ENCODE results near the gene MED12L.

Gene MED12L

DNA sequence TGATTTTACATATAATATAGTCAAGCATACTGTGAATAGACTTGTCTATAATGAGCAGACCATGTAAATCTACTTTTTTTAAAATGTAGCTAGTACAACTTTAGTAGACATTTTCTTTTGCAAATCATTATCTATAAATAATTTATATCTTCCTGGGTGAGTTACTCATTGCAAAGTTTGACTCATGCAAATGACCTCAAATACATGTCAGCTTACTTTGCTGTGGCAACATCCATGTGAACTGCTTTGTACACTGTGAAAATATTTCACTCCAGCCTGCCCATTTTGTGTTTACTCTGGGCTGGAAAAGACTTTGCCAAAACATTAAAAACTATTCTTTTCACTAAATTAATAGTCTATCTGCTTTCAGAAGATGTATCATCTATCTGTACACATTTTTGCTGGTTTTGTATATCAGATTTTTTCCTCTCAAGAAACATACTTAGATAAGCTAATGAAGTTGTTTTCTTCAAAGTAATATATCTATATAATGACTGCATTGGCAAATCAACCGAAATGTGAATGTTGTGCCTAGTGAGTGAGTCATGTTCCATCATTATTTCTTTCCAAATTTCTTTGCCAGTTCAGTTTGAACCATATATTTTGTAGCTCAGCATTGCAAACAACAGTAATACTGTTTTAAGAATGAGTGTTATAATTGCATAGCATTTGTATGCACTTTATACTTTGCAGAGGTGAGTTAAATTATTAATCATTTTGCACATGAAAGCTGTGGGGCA is 348.9 kb downstream of the MED12L start:
- Histone ChIP-seq H3K9ac (ENCODE audit: low read length) (no peak overlapping the region), H3K4me1 (ENCODE audit: control insufficient read depth, insufficient read depth, low read length) (no peaks in the 10 kb centered on the region), H3K36me3 (ENCODE audit: control insufficient read depth, insufficient read depth, low read length) (no peaks in the 10 kb centered on the region), H3K9me3 (ENCODE audit: control insufficient read depth, low read length) (no peaks in the 10 kb centered on the region), H3K27me3 (ENCODE audit: control insufficient read depth, insufficient read depth, low read length) (no peaks in the 10 kb centered on the region), H3K4me3 (ENCODE audit: low read length) (no peak overlapping the region)

GRCh38 chr3:151436675-151437446 is 351.4 kb downstream of the MED12L start:
- Histone ChIP-seq H3K4me1 (ENCODE audit: control insufficient read depth, insufficient read depth, low read length) (no peaks in the 10 kb centered on the region), H3K4me3 (ENCODE audit: low read length) (no peak overlapping the region), H3K27me3 (ENCODE audit: control insufficient read depth, insufficient read depth, low read length) (no peaks in the 10 kb centered on the region), H3K36me3 (ENCODE audit: control insufficient read depth, insufficient read depth, low read length) (no peaks in the 10 kb centered on the region), H3K9me3 (ENCODE audit: control insufficient read depth, low read length) (no peaks in the 10 kb centered on the region), H3K9ac (ENCODE audit: low read length) (no peak overlapping the region)

GRCh38 chr3:151437906-151438305 is 352.4 kb downstream of the MED12L start:
- Histone ChIP-seq H3K9me3 (ENCODE audit: control insufficient read depth, low read length) (no peaks in the 10 kb centered on the region), H3K36me3 (ENCODE audit: control insufficient read depth, insufficient read depth, low read length) (no peaks in the 10 kb centered on the region), H3K4me1 (ENCODE audit: control insufficient read depth, insufficient read depth, low read length) (no peaks in the 10 kb centered on the region), H3K4me3 (ENCODE audit: low read length) (no peak overlapping the region), H3K27me3 (ENCODE audit: control insufficient read depth, insufficient read depth, low read length) (no peaks in the 10 kb centered on the region), H3K9ac (ENCODE audit: low read length) (no peak overlapping the region)

- no peaks in the 10 kb centered on the region for H3K36me3 ChIP-seq (ENCODE audit: control insufficient read depth, insufficient read depth, low read length)
- H3K4me3 ChIP-seq (ENCODE audit: low read length): no peak overlapping the region
- H3K27me3 ChIP-seq (ENCODE audit: control insufficient read depth, insufficient read depth, low read length): no peaks in the 10 kb centered on the region
- H3K9me3 ChIP-seq (ENCODE audit: control insufficient read depth, low read length): no peaks in the 10 kb centered on the region
- H3K4me1 ChIP-seq (ENCODE audit: control insufficient read depth, insufficient read depth, low read length): no peaks in the 10 kb centered on the region
- H3K9ac ChIP-seq (ENCODE audit: low read length): no peak overlapping the region
These were observed 354.2 kb downstream of the MED12L start for GRCh38 chr3:151439652-151440125.

DNA sequence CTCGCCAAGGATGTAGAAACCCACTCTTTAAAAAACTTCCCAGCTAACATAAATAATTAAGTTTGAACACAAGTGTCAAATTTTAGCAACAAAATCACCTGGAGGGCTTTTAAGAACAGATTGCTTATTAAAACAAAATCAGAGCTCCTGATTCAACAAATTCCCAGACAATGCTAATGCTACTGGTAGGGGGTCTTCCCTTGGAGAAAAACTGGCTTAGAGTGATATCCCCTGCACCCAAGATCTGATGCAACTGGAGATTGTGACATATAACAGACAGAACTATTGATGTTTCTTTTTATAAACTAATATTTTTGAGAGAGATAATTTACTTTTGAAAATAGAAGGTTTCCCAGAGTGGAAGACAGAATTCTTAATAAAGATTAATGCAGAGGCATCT is 355.5 kb downstream of the MED12L start:
- no peaks in the 10 kb centered on the region for H3K4me1 ChIP-seq (ENCODE audit: control insufficient read depth, insufficient read depth, low read length)
- no peaks in the 10 kb centered on the region for H3K36me3 ChIP-seq (ENCODE audit: control insufficient read depth, insufficient read depth, low read length)
- H3K27me3 ChIP-seq (ENCODE audit: control insufficient read depth, insufficient read depth, low read length): no peaks in the 10 kb centered on the region
- H3K9me3 ChIP-seq (ENCODE audit: control insufficient read depth, low read length): no peaks in the 10 kb centered on the region
- no peak overlapping the region for H3K4me3 ChIP-seq (ENCODE audit: low read length)
- H3K9ac ChIP-seq (ENCODE audit: low read length): no peak overlapping the region

- no peaks in the 10 kb centered on the region for H3K4me1 ChIP-seq (ENCODE audit: control insufficient read depth, insufficient read depth, low read length)
- no peak overlapping the region for H3K4me3 ChIP-seq (ENCODE audit: low read length)
- H3K9ac ChIP-seq (ENCODE audit: low read length): no peak overlapping the region
- H3K9me3 ChIP-seq (ENCODE audit: control insufficient read depth, low read length): no peaks in the 10 kb centered on the region
- H3K27me3 ChIP-seq (ENCODE audit: control insufficient read depth, insufficient read depth, low read length): no peaks in the 10 kb centered on the region
- no peaks in the 10 kb centered on the region for H3K36me3 ChIP-seq (ENCODE audit: control insufficient read depth, insufficient read depth, low read length)
These were observed 358.1 kb downstream of the MED12L start for GRCh38 chr3:151443583-151443982.

- no peaks in the 10 kb centered on the region for H3K27me3 ChIP-seq (ENCODE audit: control insufficient read depth, insufficient read depth, low read length)
- H3K4me3 ChIP-seq (ENCODE audit: low read length): no peak overlapping the region
- no peak overlapping the region for H3K9ac ChIP-seq (ENCODE audit: low read length)
- no peaks in the 10 kb centered on the region for H3K4me1 ChIP-seq (ENCODE audit: control insufficient read depth, insufficient read depth, low read length)
- H3K36me3 ChIP-seq (ENCODE audit: control insufficient read depth, insufficient read depth, low read length): no peaks in the 10 kb centered on the region
- no peaks in the 10 kb centered on the region for H3K9me3 ChIP-seq (ENCODE audit: control insufficient read depth, low read length)
These were observed 360.0 kb downstream of the MED12L start for GRCh38 chr3:151445273-151446001.

DNA sequence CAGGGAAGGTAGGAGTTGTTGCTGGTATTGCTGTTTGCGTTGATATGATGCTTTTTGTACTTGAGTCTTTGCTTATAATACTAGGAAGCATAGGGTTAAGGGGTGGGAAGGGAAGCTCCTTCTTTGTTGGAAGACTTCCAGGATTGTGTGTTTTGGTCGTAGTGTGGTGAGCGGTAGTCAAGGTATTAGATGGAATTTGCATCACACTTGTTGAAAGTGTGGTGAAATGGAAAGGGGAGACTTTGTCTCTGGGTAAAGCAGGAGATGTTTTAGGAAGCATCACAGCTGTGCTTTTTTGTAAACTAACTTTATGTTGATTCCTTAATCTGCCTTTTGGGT is 360.5 kb downstream of the MED12L start:
- no peaks in the 10 kb centered on the region for H3K27me3 ChIP-seq (ENCODE audit: control insufficient read depth, insufficient read depth, low read length)
- H3K9ac ChIP-seq (ENCODE audit: low read length): no peak overlapping the region

DNA sequence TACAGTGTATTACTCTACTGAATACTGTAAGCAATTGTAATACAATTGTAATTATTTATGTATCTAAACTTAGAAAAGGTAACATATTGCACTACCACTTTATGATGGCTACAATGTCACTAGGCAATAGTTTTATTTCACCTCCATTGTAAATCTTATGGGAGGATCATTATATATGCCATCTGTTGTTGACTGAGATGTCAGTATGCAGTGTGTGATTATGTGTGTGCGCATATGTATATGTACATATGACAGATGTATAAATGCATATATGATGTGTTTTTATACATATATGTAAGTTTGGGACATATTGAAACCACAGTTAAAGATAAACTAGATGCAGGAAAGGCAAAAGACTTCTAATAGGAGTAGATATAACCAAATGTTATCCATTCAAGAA is 366.9 kb downstream of the MED12L start:
- H3K9me3 ChIP-seq (ENCODE audit: control insufficient read depth, low read length): no peaks in the 10 kb centered on the region
- no peaks in the 10 kb centered on the region for H3K27me3 ChIP-seq (ENCODE audit: control insufficient read depth, insufficient read depth, low read length)
- no peaks in the 10 kb centered on the region for H3K36me3 ChIP-seq (ENCODE audit: control insufficient read depth, insufficient read depth, low read length)
- H3K9ac ChIP-seq (ENCODE audit: low read length): no peak overlapping the region
- H3K4me3 ChIP-seq (ENCODE audit: low read length): no peak overlapping the region
- H3K4me1 ChIP-seq (ENCODE audit: control insufficient read depth, insufficient read depth, low read length): no peaks in the 10 kb centered on the region

More for the DNA sequence above, 360.5 kb downstream of the MED12L start:
- H3K4me3 ChIP-seq (ENCODE audit: low read length): no peak overlapping the region
- H3K4me1 ChIP-seq (ENCODE audit: control insufficient read depth, insufficient read depth, low read length): no peaks in the 10 kb centered on the region
- H3K9me3 ChIP-seq (ENCODE audit: control insufficient read depth, low read length): no peaks in the 10 kb centered on the region
- no peaks in the 10 kb centered on the region for H3K36me3 ChIP-seq (ENCODE audit: control insufficient read depth, insufficient read depth, low read length)

- H3K36me3 ChIP-seq (ENCODE audit: control insufficient read depth, insufficient read depth, low read length): no peaks in the 10 kb centered on the region
- no peak overlapping the region for H3K9ac ChIP-seq (ENCODE audit: low read length)
- no peaks in the 10 kb centered on the region for H3K4me1 ChIP-seq (ENCODE audit: control insufficient read depth, insufficient read depth, low read length)
- H3K4me3 ChIP-seq (ENCODE audit: low read length): no peak overlapping the region
- H3K27me3 ChIP-seq (ENCODE audit: control insufficient read depth, insufficient read depth, low read length): no peaks in the 10 kb centered on the region
- no peaks in the 10 kb centered on the region for H3K9me3 ChIP-seq (ENCODE audit: control insufficient read depth, low read length)
These were observed 367.4 kb downstream of the MED12L start for GRCh38 chr3:151452841-151453240.

DNA sequence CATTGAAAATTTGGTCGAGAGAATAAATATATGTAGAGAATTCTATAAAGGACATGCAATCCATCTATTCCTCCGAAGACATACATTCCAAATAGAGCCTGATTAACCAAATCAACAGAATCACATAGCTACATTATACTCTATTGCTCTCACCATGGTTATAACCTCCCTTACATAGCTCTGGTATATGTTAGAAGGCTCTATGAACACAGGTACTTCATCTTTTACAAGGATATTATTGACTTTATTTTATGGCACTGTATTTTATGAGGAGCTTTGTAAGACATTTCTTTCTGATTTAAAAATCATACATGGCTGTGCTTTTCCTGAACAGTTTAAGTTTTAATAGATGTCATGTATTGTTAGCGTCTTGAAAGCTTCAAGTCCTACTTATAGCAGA is 370.6 kb downstream of the MED12L start:
- Histone ChIP-seq H3K36me3 (ENCODE audit: control insufficient read depth, insufficient read depth, low read length) (no peaks in the 10 kb centered on the region), H3K4me3 (ENCODE audit: low read length) (no peak overlapping the region), H3K9me3 (ENCODE audit: control insufficient read depth, low read length) (no peaks in the 10 kb centered on the region), H3K9ac (ENCODE audit: low read length) (no peak overlapping the region), H3K4me1 (ENCODE audit: control insufficient read depth, insufficient read depth, low read length) (no peaks in the 10 kb centered on the region), H3K27me3 (ENCODE audit: control insufficient read depth, insufficient read depth, low read length) (peaks cover 8% of the 10 kb centered on the region)

DNA sequence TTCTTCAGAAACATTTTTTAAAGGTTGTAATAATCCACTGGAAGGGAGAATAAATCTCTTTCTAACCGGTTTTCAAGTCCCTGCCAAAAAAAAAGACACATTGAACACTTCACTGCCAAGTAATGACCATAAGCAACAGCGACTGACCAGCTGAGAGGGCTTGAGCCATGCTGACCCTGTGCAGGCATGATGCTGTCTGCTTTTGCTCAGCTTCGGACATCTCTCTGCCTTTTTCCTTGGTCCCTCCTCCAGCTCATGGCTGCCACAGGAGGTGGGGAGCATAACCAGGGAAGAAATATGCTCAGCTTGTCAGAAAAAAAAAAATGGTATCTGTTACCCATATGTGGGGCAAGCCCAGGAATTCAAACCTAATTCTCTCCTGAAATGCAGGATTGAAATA is 373.9 kb downstream of the MED12L start:
- Histone ChIP-seq H3K27me3 (ENCODE audit: control insufficient read depth, insufficient read depth, low read length) (peaks cover 11% of the 10 kb centered on the region), H3K36me3 (ENCODE audit: control insufficient read depth, insufficient read depth, low read length) (no peaks in the 10 kb centered on the region), H3K9ac (ENCODE audit: low read length) (no peak overlapping the region), H3K4me3 (ENCODE audit: low read length) (no peak overlapping the region), H3K9me3 (ENCODE audit: control insufficient read depth, low read length) (no peaks in the 10 kb centered on the region), H3K4me1 (ENCODE audit: control insufficient read depth, insufficient read depth, low read length) (no peaks in the 10 kb centered on the region)

Data from mucosa of stomach (tissue), 1 donor.